Endodermal cell (in vitro differentiated cells): Measurements from ENCODE around the gene AHNAK2. TPM values are rescaled to one million over a fixed set of nuclear protein-coding genes. Genes with fewer than 3 reads are reported as not detected.

Experiments used
- DNase-seq: peaks from one replicate; pipeline ENCODE4 v3.0.0-alpha.2; 2017
- H3K27ac ChIP-seq: 2 replicates; pipeline ENCODE4 v1.5.1; 2013; ENCODE audit warnings: mild to moderate bottlenecking, low read depth, low read length, moderate library complexity
- H3K27me3 ChIP-seq: 2 replicates; pipeline ENCODE4 v1.6.1; 2013; ENCODE audit warnings: mild to moderate bottlenecking, low read length, moderate library complexity; ENCODE audit not compliant: insufficient read depth, control insufficient read depth, poor library complexity, severe bottlenecking
- H3K36me3 ChIP-seq: 2 replicates; pipeline ENCODE4 v1.7.0; 2013; ENCODE audit warnings: mild to moderate bottlenecking, low read length, moderate library complexity; ENCODE audit not compliant: control insufficient read depth, insufficient read depth
- H3K4me1 ChIP-seq: one replicate; pipeline ENCODE4 v1.7.0; 2013; ENCODE audit warnings: low read length; ENCODE audit not compliant: control insufficient read depth, insufficient read depth
- H3K4me3 ChIP-seq: 2 replicates; pipeline ENCODE4 v1.5.1; 2013; ENCODE audit warnings: mild to moderate bottlenecking, low read length, moderate library complexity
- H3K9ac ChIP-seq: 2 replicates; pipeline ENCODE4 v1.6.1; 2013; ENCODE audit warnings: mild to moderate bottlenecking, low read length, moderate library complexity; ENCODE audit not compliant: poor library complexity, severe bottlenecking; ENCODE audit errors: extremely low read depth
- H3K9me3 ChIP-seq: 2 replicates; pipeline ENCODE4 v1.6.1; 2013; ENCODE audit warnings: mild to moderate bottlenecking, low read length, moderate library complexity; ENCODE audit not compliant: control insufficient read depth
- H3K27ac Mint-ChIP-seq: 2 replicates; pipeline ENCODE4 v1.8.0; 2020; ENCODE audit warnings: mixed read lengths
- H3K27me3 Mint-ChIP-seq: 2 replicates; pipeline ENCODE4 v1.8.0; 2021; ENCODE audit warnings: mild to moderate bottlenecking, mixed read lengths; ENCODE audit not compliant: insufficient read depth
- H3K36me3 Mint-ChIP-seq: 2 replicates; pipeline ENCODE4 v1.8.0; 2020; ENCODE audit warnings: low read depth, mixed read lengths
- H3K4me1 Mint-ChIP-seq: 2 replicates; pipeline ENCODE4 v1.8.0; 2020; ENCODE audit warnings: mixed read lengths
- H3K4me3 Mint-ChIP-seq: 2 replicates; pipeline ENCODE4 v1.8.0; 2020; ENCODE audit warnings: mild to moderate bottlenecking, moderate library complexity, mixed read lengths
- H3K9me3 Mint-ChIP-seq: 2 replicates; pipeline ENCODE4 v1.8.0; 2020; ENCODE audit warnings: mild to moderate bottlenecking, mixed read lengths
- CTCF ChIP-seq: fragments of 200-600 bp; sonication (generic); conservative IDR thresholded peaks from 2 replicates; pipeline ENCODE4 v1.5.0; 2021; ENCODE audit warnings: antibody characterized with exemption, mild to moderate bottlenecking
- WGBS, 2 experiments: methylation state at CpG; one replicate each; pipeline versions ENCODE4 v1.1.5 to v1.1.7; 2013; ENCODE audit warnings: missing lambda C conversion rate in 2 of 2, mixed read lengths in 1 of 2; ENCODE audit not compliant: insufficient coverage in 1 of 2, insufficient read length in 1 of 2; 5-methylcytosine and 5-hydroxymethylcytosine counted together
- total RNA-seq, 2 donors: library from RNA; stranded (reverse); fragmentation: NEBNext Ultra II Directional in 1 of 2; extraction: Animal tissue kit (Norgen Biotek cat#: 25700) in 1 of 2; gene quantifications; 2 replicates in 1 of 2; 3 replicates in 1 of 2; pipeline ENCODE4 v1.2.1, GENCODE V29; 2021

The AHNAK2 gene
- total RNA-seq, 2 donors from 2014 or later = 0.93 to 2.2 TPM

GRCh38 chr14:105011312-105011990 is 33.3 kb upstream of the AHNAK2 start:
- Histone ChIP-seq H3K4me3 (no peak overlapping the region), H3K36me3 (peaks cover 51% of the 10 kb centered on the region), H3K4me1 (peaks cover 5% of the 10 kb centered on the region), H3K9ac (no peak overlapping the region), H3K9me3 (no peaks in the 10 kb centered on the region), H3K27me3 (no peaks in the 10 kb centered on the region), H3K27ac (no peak overlapping the region)
- H3K27ac Mint-ChIP-seq = peak overlapping the region; percentile 61
- no peak for DNase-seq
- 95 to 96% methylated on average over 29 of the region's 29 CpGs for WGBS, 2 experiments
- H3K9me3 Mint-ChIP-seq = no peaks in the 10 kb centered on the region
- H3K36me3 Mint-ChIP-seq = peaks cover 37% of the 10 kb centered on the region
- no peak overlapping the region for H3K4me3 Mint-ChIP-seq
- H3K4me1 Mint-ChIP-seq = peaks cover 20% of the 10 kb centered on the region
- no peaks in the 10 kb centered on the region for H3K27me3 Mint-ChIP-seq
- TF ChIP-seq CTCF = no peak

GRCh38 chr14:105010891-105011291 is 32.7 kb upstream of the AHNAK2 start:
- DNase-seq = no peak
- Histone ChIP-seq H3K4me1 (peaks cover 5% of the 10 kb centered on the region), H3K9me3 (no peaks in the 10 kb centered on the region), H3K4me3 (no peak overlapping the region), H3K27me3 (no peaks in the 10 kb centered on the region), H3K36me3 (peaks cover 45% of the 10 kb centered on the region), H3K9ac (no peak overlapping the region), H3K27ac (no peak overlapping the region)
- H3K4me1 Mint-ChIP-seq = peaks cover 15% of the 10 kb centered on the region
- TF ChIP-seq CTCF = no peak
- no peak overlapping the region for H3K27ac Mint-ChIP-seq
- H3K36me3 Mint-ChIP-seq = peaks cover 33% of the 10 kb centered on the region
- H3K27me3 Mint-ChIP-seq = no peaks in the 10 kb centered on the region
- WGBS, 2 experiments = 93% methylated on average over 13 to 17 of the region's 17 CpGs
- H3K4me3 Mint-ChIP-seq = no peak overlapping the region
- no peaks in the 10 kb centered on the region for H3K9me3 Mint-ChIP-seq

- peaks cover 44% of the 10 kb centered on the region for H3K36me3 ChIP-seq
- no peak overlapping the region for H3K4me3 Mint-ChIP-seq
- no peak for DNase-seq
- no peaks in the 10 kb centered on the region for H3K27me3 Mint-ChIP-seq
- no peaks in the 10 kb centered on the region for H3K27me3 ChIP-seq
- H3K9me3 ChIP-seq = no peaks in the 10 kb centered on the region
- H3K9ac ChIP-seq = no peak overlapping the region
- H3K4me1 ChIP-seq = peaks cover 4% of the 10 kb centered on the region
- peaks cover 9% of the 10 kb centered on the region for H3K4me1 Mint-ChIP-seq
- WGBS, 2 experiments = 95% methylated on average over 4 of the region's 4 CpGs; no CpG with 5 or more reads in 1 of the 2 experiments
- peaks cover 32% of the 10 kb centered on the region for H3K36me3 Mint-ChIP-seq
- no peak overlapping the region for H3K27ac ChIP-seq
- H3K9me3 Mint-ChIP-seq = no peaks in the 10 kb centered on the region
- H3K4me3 ChIP-seq = no peak overlapping the region
- TF ChIP-seq CTCF = no peak
- no peak overlapping the region for H3K27ac Mint-ChIP-seq
Measured at GRCh38 chr14:105010106-105010505, 31.9 kb upstream of the AHNAK2 start.
